IPS-18c (cell line): ENCODE measurements around the gene PPARG.
"Not testable (repeated sequence)": the region's sequence is repeated elsewhere in the genome, so short reads cannot be mapped to it uniquely, and the experiment has no call there.

Source experiments
- H3K4me3 ChIP-seq: 2 replicates; pipeline ENCODE4 v1.7.0; 2013; ENCODE audit warnings: low read depth, mild to moderate bottlenecking, low read length, moderate library complexity; ENCODE audit not compliant: insufficient read depth
- H3K9me3 ChIP-seq: one replicate; pipeline ENCODE4 v1.6.1; 2013; ENCODE audit warnings: mild to moderate bottlenecking, low read length, moderate library complexity; ENCODE audit not compliant: control insufficient read depth, insufficient read depth

Gene PPARG

GRCh38 chr3:12288182-12289129, at the start of gene PPARG:
Gene PPARG (plus strand): TSS chr3:12289070. CDS start chr3:12379712, 90,642 bp downstream.
- Histone ChIP-seq H3K9me3 (no peaks in the 10 kb centered on the region), H3K4me3 (peak within 1 kb of the TSS; percentile 60)

- Histone ChIP-seq H3K4me3 (no peak overlapping the region), H3K9me3 (no peaks in the 10 kb centered on the region)
These were observed 49.6 kb upstream of the PPARG start for GRCh38 chr3:12239301-12239700.

- Histone ChIP-seq H3K9me3 (no peaks in the 10 kb centered on the region), H3K4me3 (no peak overlapping the region)
These were observed 46.1 kb upstream of the PPARG start for GRCh38 chr3:12242772-12243171.

- H3K9me3 ChIP-seq, result no peaks in the 10 kb centered on the region
- no peak overlapping the region for H3K4me3 ChIP-seq
These were observed 42.2 kb upstream of the PPARG start for GRCh38 chr3:12246497-12247163.

- Histone ChIP-seq H3K9me3 (no peaks in the 10 kb centered on the region), H3K4me3 (no peak overlapping the region)
These were observed 41.5 kb upstream of the PPARG start for GRCh38 chr3:12247411-12247810.

GRCh38 chr3:12249519-12249918, 39.4 kb upstream of the PPARG start:
- Histone ChIP-seq H3K9me3 (no peaks in the 10 kb centered on the region), H3K4me3 (no peak overlapping the region)

GRCh38 chr3:12252889-12253288, 36.0 kb upstream of the PPARG start:
- H3K4me3 ChIP-seq, result no peak overlapping the region
- no peaks in the 10 kb centered on the region for H3K9me3 ChIP-seq

GRCh38 chr3:12253516-12254343, 35.1 kb upstream of the PPARG start:
- no peak overlapping the region for H3K4me3 ChIP-seq
- H3K9me3 ChIP-seq, result no peaks in the 10 kb centered on the region

- no peaks in the 10 kb centered on the region for H3K9me3 ChIP-seq
- no peak overlapping the region for H3K4me3 ChIP-seq
These were observed 33.5 kb upstream of the PPARG start for GRCh38 chr3:12255393-12255792.

GRCh38 chr3:12258911-12259310, 30.0 kb upstream of the PPARG start:
- H3K9me3 ChIP-seq, result no peaks in the 10 kb centered on the region

GRCh38 chr3:12262173-12262572, 26.7 kb upstream of the PPARG start:
- H3K9me3 ChIP-seq, result not testable (repeated sequence)

More at GRCh38 chr3:12258911-12259310, 30.0 kb upstream of the PPARG start:
- no peak overlapping the region for H3K4me3 ChIP-seq

GRCh38 chr3:12265508-12265907, 23.4 kb upstream of the PPARG start:
- H3K4me3 ChIP-seq, result no peak overlapping the region

More at GRCh38 chr3:12262173-12262572, 26.7 kb upstream of the PPARG start:
- not testable (repeated sequence) for H3K4me3 ChIP-seq

GRCh38 chr3:12266038-12266437, 22.8 kb upstream of the PPARG start:
- no peak overlapping the region for H3K4me3 ChIP-seq
- no peaks in the 10 kb centered on the region for H3K9me3 ChIP-seq

More at GRCh38 chr3:12265508-12265907, 23.4 kb upstream of the PPARG start:
- H3K9me3 ChIP-seq, result no peaks in the 10 kb centered on the region

- no peaks in the 10 kb centered on the region for H3K9me3 ChIP-seq
- no peak overlapping the region for H3K4me3 ChIP-seq
These were observed 21.4 kb upstream of the PPARG start for GRCh38 chr3:12267376-12268030.

GRCh38 chr3:12268049-12268735, 20.7 kb upstream of the PPARG start:
- no peak overlapping the region for H3K4me3 ChIP-seq

GRCh38 chr3:12270976-12271375, 17.9 kb upstream of the PPARG start:
- no peaks in the 10 kb centered on the region for H3K9me3 ChIP-seq
- no peak overlapping the region for H3K4me3 ChIP-seq

More at GRCh38 chr3:12268049-12268735, 20.7 kb upstream of the PPARG start:
- no peaks in the 10 kb centered on the region for H3K9me3 ChIP-seq
